ENCODE results near the gene BSDC1.

BSDC1 gene

GRCh38 chr1:32421775-32422174, 27.5 kb upstream of the BSDC1 start:
- DNase-seq (ENCODE audit: low spot score), result no peak
- TF ChIP-seq CTCF (conservative IDR thresholded peaks at IDR 0.05; ENCODE audit: low read depth), result no peak
- POLR2A ChIA-PET (ENCODE audit: low non-redundant PET), result no interaction called here
- H3K27ac ChIP-seq, result no peak overlapping the region
- CTCF ChIA-PET, result interaction anchor here (2.1 kb wide), 1 partner anchor 21 kb away, joined by 9 read pairs; no protein-coding TSS in a partner anchor

- no peak overlapping the region for H3K27ac ChIP-seq
- CTCF ChIA-PET, result no interaction called here
- no peak for DNase-seq (ENCODE audit: low spot score)
- POLR2A ChIA-PET (ENCODE audit: low non-redundant PET), result no interaction called here
- TF ChIP-seq CTCF (conservative IDR thresholded peaks at IDR 0.05; ENCODE audit: low read depth), result peak; percentile 15; the same call in 1 of the 2 replicates
Observed at GRCh38 chr1:32414186-32414886, 20.1 kb upstream of the BSDC1 start.

- peak; percentile 63 for TF ChIP-seq CTCF (conservative IDR thresholded peaks at IDR 0.05; ENCODE audit: low read depth)
- POLR2A ChIA-PET (ENCODE audit: low non-redundant PET), result no interaction called here
- DNase-seq (ENCODE audit: low spot score), result peak; percentile 32
- CTCF ChIA-PET, result interaction anchor here (0.6 to 0.7 kb wide), 3 partner anchors 57 to 319 kb away, joined by 3 to 5 read pairs (median 3); partner anchors contain the start of gene HDAC1
- H3K27ac ChIP-seq, result no peak overlapping the region
Observed at GRCh38 chr1:32413507-32414185, 19.4 kb upstream of the BSDC1 start.

GRCh38 chr1:32411261-32411660, 17.0 kb upstream of the BSDC1 start:
- ChIA-PET CTCF (no interaction called here), POLR2A (ENCODE audit: low non-redundant PET) (no interaction called here)
- DNase-seq (ENCODE audit: low spot score), result no peak
- no peak for TF ChIP-seq CTCF (conservative IDR thresholded peaks at IDR 0.05; ENCODE audit: low read depth)
- no peak overlapping the region for H3K27ac ChIP-seq

GRCh38 chr1:32406629-32407111, 12.4 kb upstream of the BSDC1 start:
- DNase-seq (ENCODE audit: low spot score), result no peak
- ChIA-PET CTCF (no interaction called here), POLR2A (ENCODE audit: low non-redundant PET) (no interaction called here)
- H3K27ac ChIP-seq, result no peak overlapping the region
- no peak for TF ChIP-seq CTCF (conservative IDR thresholded peaks at IDR 0.05; ENCODE audit: low read depth)

GRCh38 chr1:32405672-32406467, 11.6 kb upstream of the BSDC1 start:
- no peak for TF ChIP-seq CTCF (conservative IDR thresholded peaks at IDR 0.05; ENCODE audit: low read depth)
- CTCF ChIA-PET, result no interaction called here
- POLR2A ChIA-PET (ENCODE audit: low non-redundant PET), result interaction anchor here (0.7 kb wide), 1 partner anchor 431 kb away, joined by 3 read pairs; no protein-coding TSS in a partner anchor

More at GRCh38 chr1:32405672-32406467, 11.6 kb upstream of the BSDC1 start:
- no peak for DNase-seq (ENCODE audit: low spot score)
- no peak overlapping the region for H3K27ac ChIP-seq
